WTC11 (cell line): ENCODE measurements around the gene UBXN10. TPM values are rescaled to one million over a fixed set of nuclear protein-coding genes. Genes with fewer than 3 reads are reported as not detected.
A peak's percentile ranks its signal among the peaks of the same experiment; 100 is the strongest.

Source experiments
- ATAC-seq: fragments of 200-7000 bp; cut with Tn5 transposase; 2 replicates; pipeline ENCODE4 v1.10.0; 2021; ENCODE audit warnings: mild to moderate bottlenecking, moderate library complexity
- CTCF ChIA-PET: fragments of 300-600 bp; sonication (Branson Sonifier 250); formaldehyde crosslinking; loops from one replicate; lab custom pipeline; 2021; ENCODE audit warnings: antibody characterized with exemption; lab: Charles Lee
- POLR2A ChIA-PET: fragments of 350-600 bp; sonication (Branson Sonifier 250); formaldehyde crosslinking; loops from one replicate; lab custom pipeline; 2021; ENCODE audit warnings: antibody characterized with exemption; lab: Charles Lee
- DNase-seq: peaks from one replicate; pipeline ENCODE4 v3.0.0; 2021; ENCODE audit warnings: low spot score
- H3K27ac Mint-ChIP-seq: 2 replicates; pipeline ENCODE4 v1.8.0; 2021; ENCODE audit warnings: mixed read lengths
- H3K27me3 Mint-ChIP-seq: 2 replicates; pipeline ENCODE4 v1.8.0; 2021; ENCODE audit warnings: low read depth, mild to moderate bottlenecking, moderate library complexity, mixed read lengths
- H3K36me3 Mint-ChIP-seq: 2 replicates; pipeline ENCODE4 v1.8.0; 2021; ENCODE audit warnings: mixed read lengths
- H3K4me1 Mint-ChIP-seq: 2 replicates; pipeline ENCODE4 v1.8.0; 2022; ENCODE audit warnings: mixed read lengths
- H3K4me3 Mint-ChIP-seq: 2 replicates; pipeline ENCODE4 v1.8.0; 2021; ENCODE audit warnings: mild to moderate bottlenecking, moderate library complexity, mixed read lengths
- H3K9me3 Mint-ChIP-seq: 2 replicates; pipeline ENCODE4 v1.8.0; 2021; ENCODE audit warnings: mixed read lengths
- CBFB ChIP-seq: sonication (generic); formaldehyde crosslinking; IDR thresholded peaks from 2 replicates; pipeline ENCODE4 v1.8.1; 2022; ENCODE audit warnings: mild to moderate bottlenecking, low read depth, missing genetic modification reagents
- FOXP1 ChIP-seq: sonication (generic); formaldehyde crosslinking; IDR thresholded peaks from 2 replicates; pipeline ENCODE4 v1.8.0; 2022; ENCODE audit warnings: missing genetic modification reagents, mild to moderate bottlenecking, moderate library complexity, borderline replicate concordance
- GTF2I ChIP-seq: fragments of 250-450 bp; sonication (Bioruptor Pico); conservative IDR thresholded peaks from 2 replicates; pipeline ENCODE4 v1.4.0; 2021; ENCODE audit warnings: mild to moderate bottlenecking
- KAT7 ChIP-seq: sonication (generic); formaldehyde crosslinking; IDR thresholded peaks from 2 replicates; pipeline ENCODE4 v1.8.1; 2023; ENCODE audit warnings: missing genetic modification reagents, mild to moderate bottlenecking, borderline replicate concordance
- PRRX2 ChIP-seq: fragments of 250-450 bp; sonication (Bioruptor Pico); IDR thresholded peaks from 2 replicates; pipeline ENCODE4 v1.8.0; 2021; ENCODE audit warnings: mild to moderate bottlenecking
- RORB ChIP-seq: fragments of 250-450 bp; sonication (Bioruptor Pico); IDR thresholded peaks from 2 replicates; pipeline ENCODE4 v1.9.0; 2021; ENCODE audit warnings: mild to moderate bottlenecking
- ZNF121 ChIP-seq: sonication (generic); formaldehyde crosslinking; IDR thresholded peaks from 2 replicates; pipeline ENCODE4 v1.8.0; 2023; ENCODE audit warnings: missing genetic modification reagents
- ZNF219 ChIP-seq: sonication (generic); formaldehyde crosslinking; IDR thresholded peaks from 2 replicates; pipeline ENCODE4 v1.8.0; 2023; ENCODE audit warnings: missing genetic modification reagents, mild to moderate bottlenecking, borderline replicate concordance
- ZNF423 ChIP-seq: fragments of 250-450 bp; sonication (Bioruptor Pico); IDR thresholded peaks from 2 replicates; pipeline ENCODE4 v2.1.2; 2022; ENCODE audit warnings: mild to moderate bottlenecking, moderate library complexity
- total RNA-seq: library from RNA; stranded (reverse); gene quantifications from 3 replicates; pipeline ENCODE4 v1.2.3, GENCODE V29; 2021
- TF ChIP-seq, protein P1 (sequence below): fragments of 250-450 bp; sonication (Bioruptor Pico); IDR thresholded peaks from 2 replicates; pipeline ENCODE4 v1.9.0; 2021; ENCODE audit warnings: moderate library complexity, mild to moderate bottlenecking, inconsistent platforms, borderline replicate concordance
- TF ChIP-seq, protein P2 (sequence below): sonication (generic); formaldehyde crosslinking; IDR thresholded peaks from 2 replicates; pipeline ENCODE4 v1.8.1; 2022; ENCODE audit warnings: mild to moderate bottlenecking, moderate library complexity, missing genetic modification reagents
- TF ChIP-seq, protein P3 (sequence below): sonication (generic); formaldehyde crosslinking; IDR thresholded peaks from 2 replicates; pipeline ENCODE4 v1.8.0; 2022; ENCODE audit warnings: mild to moderate bottlenecking, missing genetic modification reagents
- TF ChIP-seq, protein P4 (sequence below): sonication (generic); formaldehyde crosslinking; conservative IDR thresholded peaks from 2 replicates; pipeline ENCODE4 v1.8.1; 2022; ENCODE audit warnings: mild to moderate bottlenecking, missing genetic modification reagents
- TF ChIP-seq, protein P5 (sequence below): fragments of 200-600 bp; IDR thresholded peaks from 2 replicates; pipeline ENCODE4 v1.8.0; 2022; ENCODE audit warnings: antibody characterized with exemption
- TF ChIP-seq, protein P6 (sequence below): fragments of 250-450 bp; sonication (Bioruptor Pico); IDR thresholded peaks from 2 replicates; pipeline ENCODE4 v1.8.0; 2021; ENCODE audit warnings: mild to moderate bottlenecking
- TF ChIP-seq, protein P7 (sequence below): sonication (generic); formaldehyde crosslinking; IDR thresholded peaks from 2 replicates; pipeline ENCODE4 v1.8.1; 2022; ENCODE audit warnings: low read depth, missing genetic modification reagents, borderline replicate concordance

The UBXN10 gene
- total RNA-seq, 1 experiment from 2014 or later = 0.52 TPM

DNA sequence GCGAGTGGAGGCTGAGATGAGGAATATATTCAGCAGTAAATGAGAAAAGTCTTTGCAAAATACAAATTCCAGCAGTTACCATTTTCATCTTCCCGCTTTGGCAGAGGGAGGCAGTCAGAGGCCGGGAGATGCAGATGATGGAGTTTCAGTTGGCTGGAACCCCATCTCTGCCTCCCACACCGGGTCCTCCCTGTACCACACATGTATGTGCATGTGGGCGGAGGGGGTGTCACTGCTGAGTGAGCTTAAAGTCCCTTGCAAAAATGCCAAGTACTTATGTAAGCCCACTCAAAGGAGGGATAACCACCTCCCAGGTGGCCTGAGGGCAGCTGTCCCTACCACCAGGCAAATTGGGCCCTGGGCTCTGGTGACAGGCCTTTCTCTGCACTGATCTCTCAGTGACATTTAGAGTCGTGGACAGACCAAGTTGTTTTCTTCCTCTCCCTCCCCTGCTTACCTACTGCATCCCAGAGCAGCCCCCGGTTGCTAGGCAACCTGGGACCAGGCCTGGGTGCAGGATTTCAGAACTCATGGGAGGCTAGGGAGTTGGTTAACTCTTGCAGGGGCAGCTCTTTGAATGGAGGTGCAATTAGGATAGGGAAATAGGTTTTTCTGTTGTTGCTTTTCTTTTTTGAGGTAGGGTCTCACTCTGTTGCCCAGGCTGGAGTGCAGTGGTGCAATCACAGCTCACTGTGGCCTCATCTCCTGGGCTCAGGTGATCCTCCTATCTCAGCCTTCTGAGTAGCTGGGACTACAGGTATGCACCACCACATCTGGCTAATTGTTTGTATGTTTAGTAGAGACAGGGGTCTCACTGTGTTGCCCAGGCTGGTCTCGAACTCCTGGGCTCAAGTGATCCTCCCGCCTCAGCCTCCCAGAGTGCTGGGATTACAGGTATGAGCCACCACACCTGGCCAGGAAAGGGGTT lies 17.1 kb upstream of the UBXN10 start:
- Mint-ChIP-seq H3K36me3 (peaks cover 4% of the 10 kb centered on the region; the same call in 1 of the 2 replicates), H3K27ac (no peak overlapping the region), H3K4me1 (peaks cover 20% of the 10 kb centered on the region), H3K4me3 (no peak overlapping the region), H3K27me3 (peaks cover 4% of the 10 kb centered on the region), H3K9me3 (peaks cover 4% of the 10 kb centered on the region; the same call in 1 of the 2 replicates)
- no peak for ATAC-seq
- ChIA-PET POLR2A (no interaction called here), CTCF (no interaction called here)
- TF ChIP-seq ZNF121 (peak; percentile 82; the same call in 1 of the 2 replicates), CBFB (CRISPR knock-in tag) (no peak), FOXP1 (CRISPR knock-in tag) (no peak), ZNF219 (CRISPR knock-in tag) (no peak), KAT7 (CRISPR knock-in tag) (no peak), PRRX2 (CRISPR knock-in tag) (no peak)
- TF ChIP-seq, protein P1, sequence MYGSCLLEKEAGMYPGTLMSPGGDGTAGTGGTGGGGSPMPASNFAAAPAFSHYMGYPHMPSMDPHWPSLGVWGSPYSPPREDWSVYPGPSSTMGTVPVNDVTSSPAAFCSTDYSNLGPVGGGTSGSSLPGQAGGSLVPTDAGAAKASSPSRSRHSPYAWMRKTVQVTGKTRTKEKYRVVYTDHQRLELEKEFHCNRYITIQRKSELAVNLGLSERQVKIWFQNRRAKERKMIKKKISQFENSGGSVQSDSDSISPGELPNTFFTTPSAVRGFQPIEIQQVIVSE (CRISPR knock-in tag) = no peak
- DNase-seq = no peak

DNA sequence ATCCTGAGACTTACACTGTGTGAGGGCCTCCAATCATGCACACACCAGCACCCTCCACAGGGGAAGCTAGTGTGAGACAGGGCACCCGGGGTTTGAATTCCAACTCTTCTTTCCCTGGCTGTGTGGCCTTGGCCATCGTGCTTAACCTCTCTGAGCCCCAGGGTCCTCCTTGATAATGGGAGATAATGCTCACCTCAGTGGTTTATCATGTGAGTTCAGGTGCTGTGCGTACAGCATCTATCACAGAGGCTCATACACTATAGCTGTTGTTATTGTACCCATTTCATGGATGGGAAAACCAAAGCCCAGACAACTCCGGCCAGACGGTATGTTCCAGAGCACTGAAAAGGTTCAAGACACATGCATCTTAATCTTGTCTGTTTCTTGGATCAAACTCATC lies 16.0 kb upstream of the UBXN10 start:
- no peak overlapping the region for H3K4me3 Mint-ChIP-seq
- peaks cover 23% of the 10 kb centered on the region for H3K4me1 Mint-ChIP-seq
- TF ChIP-seq, protein P2, sequence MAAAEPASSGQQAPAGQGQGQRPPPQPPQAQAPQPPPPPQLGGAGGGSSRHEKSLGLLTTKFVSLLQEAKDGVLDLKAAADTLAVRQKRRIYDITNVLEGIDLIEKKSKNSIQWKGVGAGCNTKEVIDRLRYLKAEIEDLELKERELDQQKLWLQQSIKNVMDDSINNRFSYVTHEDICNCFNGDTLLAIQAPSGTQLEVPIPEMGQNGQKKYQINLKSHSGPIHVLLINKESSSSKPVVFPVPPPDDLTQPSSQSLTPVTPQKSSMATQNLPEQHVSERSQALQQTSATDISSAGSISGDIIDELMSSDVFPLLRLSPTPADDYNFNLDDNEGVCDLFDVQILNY = no peak
- TF ChIP-seq, protein P3, sequence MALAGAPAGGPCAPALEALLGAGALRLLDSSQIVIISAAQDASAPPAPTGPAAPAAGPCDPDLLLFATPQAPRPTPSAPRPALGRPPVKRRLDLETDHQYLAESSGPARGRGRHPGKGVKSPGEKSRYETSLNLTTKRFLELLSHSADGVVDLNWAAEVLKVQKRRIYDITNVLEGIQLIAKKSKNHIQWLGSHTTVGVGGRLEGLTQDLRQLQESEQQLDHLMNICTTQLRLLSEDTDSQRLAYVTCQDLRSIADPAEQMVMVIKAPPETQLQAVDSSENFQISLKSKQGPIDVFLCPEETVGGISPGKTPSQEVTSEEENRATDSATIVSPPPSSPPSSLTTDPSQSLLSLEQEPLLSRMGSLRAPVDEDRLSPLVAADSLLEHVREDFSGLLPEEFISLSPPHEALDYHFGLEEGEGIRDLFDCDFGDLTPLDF = no peak
- TF ChIP-seq ZNF423 (CRISPR knock-in tag) = no peak
- TF ChIP-seq, protein P4, sequence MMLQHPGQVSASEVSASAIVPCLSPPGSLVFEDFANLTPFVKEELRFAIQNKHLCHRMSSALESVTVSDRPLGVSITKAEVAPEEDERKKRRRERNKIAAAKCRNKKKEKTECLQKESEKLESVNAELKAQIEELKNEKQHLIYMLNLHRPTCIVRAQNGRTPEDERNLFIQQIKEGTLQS (CRISPR knock-in tag) = no peak
- TF ChIP-seq RORB = no peak
- TF ChIP-seq, protein P5, sequence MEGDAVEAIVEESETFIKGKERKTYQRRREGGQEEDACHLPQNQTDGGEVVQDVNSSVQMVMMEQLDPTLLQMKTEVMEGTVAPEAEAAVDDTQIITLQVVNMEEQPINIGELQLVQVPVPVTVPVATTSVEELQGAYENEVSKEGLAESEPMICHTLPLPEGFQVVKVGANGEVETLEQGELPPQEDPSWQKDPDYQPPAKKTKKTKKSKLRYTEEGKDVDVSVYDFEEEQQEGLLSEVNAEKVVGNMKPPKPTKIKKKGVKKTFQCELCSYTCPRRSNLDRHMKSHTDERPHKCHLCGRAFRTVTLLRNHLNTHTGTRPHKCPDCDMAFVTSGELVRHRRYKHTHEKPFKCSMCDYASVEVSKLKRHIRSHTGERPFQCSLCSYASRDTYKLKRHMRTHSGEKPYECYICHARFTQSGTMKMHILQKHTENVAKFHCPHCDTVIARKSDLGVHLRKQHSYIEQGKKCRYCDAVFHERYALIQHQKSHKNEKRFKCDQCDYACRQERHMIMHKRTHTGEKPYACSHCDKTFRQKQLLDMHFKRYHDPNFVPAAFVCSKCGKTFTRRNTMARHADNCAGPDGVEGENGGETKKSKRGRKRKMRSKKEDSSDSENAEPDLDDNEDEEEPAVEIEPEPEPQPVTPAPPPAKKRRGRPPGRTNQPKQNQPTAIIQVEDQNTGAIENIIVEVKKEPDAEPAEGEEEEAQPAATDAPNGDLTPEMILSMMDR = no peak
- no peak for TF ChIP-seq FOXP1 (CRISPR knock-in tag)
- TF ChIP-seq, protein P6, sequence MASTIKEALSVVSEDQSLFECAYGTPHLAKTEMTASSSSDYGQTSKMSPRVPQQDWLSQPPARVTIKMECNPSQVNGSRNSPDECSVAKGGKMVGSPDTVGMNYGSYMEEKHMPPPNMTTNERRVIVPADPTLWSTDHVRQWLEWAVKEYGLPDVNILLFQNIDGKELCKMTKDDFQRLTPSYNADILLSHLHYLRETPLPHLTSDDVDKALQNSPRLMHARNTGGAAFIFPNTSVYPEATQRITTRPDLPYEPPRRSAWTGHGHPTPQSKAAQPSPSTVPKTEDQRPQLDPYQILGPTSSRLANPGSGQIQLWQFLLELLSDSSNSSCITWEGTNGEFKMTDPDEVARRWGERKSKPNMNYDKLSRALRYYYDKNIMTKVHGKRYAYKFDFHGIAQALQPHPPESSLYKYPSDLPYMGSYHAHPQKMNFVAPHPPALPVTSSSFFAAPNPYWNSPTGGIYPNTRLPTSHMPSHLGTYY (CRISPR knock-in tag) = no peak
- no peak for TF ChIP-seq GTF2I
- TF ChIP-seq, protein P7, sequence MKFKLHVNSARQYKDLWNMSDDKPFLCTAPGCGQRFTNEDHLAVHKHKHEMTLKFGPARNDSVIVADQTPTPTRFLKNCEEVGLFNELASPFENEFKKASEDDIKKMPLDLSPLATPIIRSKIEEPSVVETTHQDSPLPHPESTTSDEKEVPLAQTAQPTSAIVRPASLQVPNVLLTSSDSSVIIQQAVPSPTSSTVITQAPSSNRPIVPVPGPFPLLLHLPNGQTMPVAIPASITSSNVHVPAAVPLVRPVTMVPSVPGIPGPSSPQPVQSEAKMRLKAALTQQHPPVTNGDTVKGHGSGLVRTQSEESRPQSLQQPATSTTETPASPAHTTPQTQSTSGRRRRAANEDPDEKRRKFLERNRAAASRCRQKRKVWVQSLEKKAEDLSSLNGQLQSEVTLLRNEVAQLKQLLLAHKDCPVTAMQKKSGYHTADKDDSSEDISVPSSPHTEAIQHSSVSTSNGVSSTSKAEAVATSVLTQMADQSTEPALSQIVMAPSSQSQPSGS (CRISPR knock-in tag) = no peak
- H3K9me3 Mint-ChIP-seq = peaks cover 4% of the 10 kb centered on the region; the same call in 1 of the 2 replicates
- DNase-seq (no peak), ATAC-seq (no peak; the same call in 1 of the 2 replicates)
- peaks cover 4% of the 10 kb centered on the region; the same call in 1 of the 2 replicates for H3K36me3 Mint-ChIP-seq
- H3K27ac Mint-ChIP-seq = no peak overlapping the region
- POLR2A ChIA-PET = no interaction called here
- peaks cover 4% of the 10 kb centered on the region; the same call in 1 of the 2 replicates for H3K27me3 Mint-ChIP-seq
- CTCF ChIA-PET = interaction anchor here (1.3 kb wide), 1 partner anchor 18 kb away, joined by 3 read pairs; no protein-coding TSS in a partner anchor
